K562 (cell line): ENCODE measurements around the gene NPAS2. TPM values are rescaled to one million over a fixed set of nuclear protein-coding genes. Genes with fewer than 3 reads are reported as not detected.

ENCODE experiments used
- ATF4 ChIP-seq: fragments of 450-650 bp; formaldehyde crosslinking; IDR thresholded peaks from 2 replicates; pipeline ENCODE4 v1.4.0; 2022; ENCODE audit warnings: mild to moderate bottlenecking, moderate library complexity
- ATF7 ChIP-seq: fragments of 450-650 bp; IDR thresholded peaks from 2 replicates; pipeline ENCODE4 v1.7.1; 2014; ENCODE audit warnings: mild to moderate bottlenecking, moderate library complexity
- ELF1 ChIP-seq: fragments of 200-800 bp; sonication (Bioruptor generic); IDR thresholded peaks from 2 replicates; pipeline ENCODE4 v1.6.1; 2016; ENCODE audit warnings: missing genetic modification characterization, missing compliant biosample characterization
- ESRRB ChIP-seq: fragments of 250-450 bp; sonication (Bioruptor Pico); IDR thresholded peaks from 2 replicates; pipeline ENCODE4 v1.5.0; 2020; ENCODE audit warnings: mild to moderate bottlenecking, moderate library complexity, borderline replicate concordance
- GMEB1 ChIP-seq: fragments of 250-450 bp; sonication (Bioruptor Pico); IDR thresholded peaks from 2 replicates; pipeline ENCODE4 v1.4.0; 2020; ENCODE audit warnings: mild to moderate bottlenecking
- MAFF ChIP-seq: IDR thresholded peaks from 2 replicates; pipeline ENCODE4 v1.6.1; 2012; ENCODE audit warnings: low read length, improper control_type of control experiment
- MEIS2 ChIP-seq: fragments of 450-650 bp; IDR thresholded peaks from 2 replicates; pipeline ENCODE4 v1.6.1; 2014; ENCODE audit warnings: mild to moderate bottlenecking; ENCODE audit not compliant: partially characterized antibody
- NFYB ChIP-seq: IDR thresholded peaks from 2 replicates; pipeline ENCODE4 v1.6.1; 2011; ENCODE audit warnings: mild to moderate bottlenecking, moderate library complexity; ENCODE audit not compliant: insufficient read length; ENCODE audit errors: extremely low read depth
- PYGO2 ChIP-seq: fragments of 450-650 bp; IDR thresholded peaks from 2 replicates; pipeline ENCODE4 v1.6.1; 2016; ENCODE audit warnings: mild to moderate bottlenecking, missing genetic modification characterization, moderate library complexity, missing compliant biosample characterization
- RBBP5 ChIP-seq: fragments of 200-600 bp; sonication (generic); IDR thresholded peaks from 2 replicates; pipeline ENCODE4 v1.6.1; 2012; ENCODE audit warnings: borderline replicate concordance, mild to moderate bottlenecking, low read length, control low read depth, inconsistent platforms; ENCODE audit not compliant: insufficient read depth, poor library complexity, severe bottlenecking
- RBM22 ChIP-seq: fragments of 200-400 bp; formaldehyde crosslinking; IDR thresholded peaks from 2 replicates; pipeline ENCODE4 v1.6.1; 2018; ENCODE audit warnings: low read length, low read depth; ENCODE audit not compliant: poor library complexity, severe bottlenecking
- SLC30A9 ChIP-seq: fragments of 250-450 bp; sonication (Bioruptor Pico); IDR thresholded peaks from 2 replicates; pipeline ENCODE4 v1.8.0; 2022; ENCODE audit warnings: mild to moderate bottlenecking, moderate library complexity
- SMAD3 ChIP-seq: fragments of 450-650 bp; formaldehyde crosslinking; conservative IDR thresholded peaks from 2 replicates; pipeline ENCODE4 v1.4.0; 2020; ENCODE audit warnings: mild to moderate bottlenecking
- SMARCE1 ChIP-seq: fragments of 450-650 bp; IDR thresholded peaks from 2 replicates; pipeline ENCODE4 v1.7.1; 2016; ENCODE audit warnings: mild to moderate bottlenecking
- SOX6 ChIP-seq: fragments of 450-650 bp; IDR thresholded peaks from 2 replicates; pipeline ENCODE4 v1.6.1; 2014; ENCODE audit warnings: mild to moderate bottlenecking
- YBX1 ChIP-seq: fragments of 450-650 bp; IDR thresholded peaks from 2 replicates; pipeline ENCODE4 v1.7.1; 2016; ENCODE audit warnings: mild to moderate bottlenecking
- ZNF274 ChIP-seq: IDR thresholded peaks from 2 replicates; pipeline ENCODE4 v1.6.1; 2011; ENCODE audit warnings: low read depth, mild to moderate bottlenecking, low read length, moderate library complexity, borderline replicate concordance
- ZNF561 ChIP-seq: fragments of 450-650 bp; formaldehyde crosslinking; conservative IDR thresholded peaks from 2 replicates; pipeline ENCODE4 v1.4.0; 2020; ENCODE audit warnings: mild to moderate bottlenecking, moderate library complexity
- polyA plus RNA-seq, 8 experiments: library from polyadenylated mRNA; depleted of rRNA in 4 of 8; stranded (reverse) in 5 of 8; unstranded in 3 of 8; fragments of >200 nt; fragmentation: Nextera tagmentation in 2 of 8; fragmentation: Illumina TruSeq in 1 of 8; extraction: Ambion mirVana in 2 of 8; extraction: Trizol in 1 of 8; gene quantifications; 2 replicates each; pipeline versions ENCODE4 v1.2.1 to v1.2.3, GENCODE V29; 2011 to 2014; ENCODE audit warnings: inconsistent platforms in 1 of 8, missing spikeins in 1 of 8
- total RNA-seq, 7 experiments: library from RNA; depleted of rRNA in 6 of 7; stranded (reverse); fragments of >200 nt in 6 of 7; fragmentation: Illumina TruSeq in 2 of 7; extraction: Trizol in 2 of 7; gene quantifications; 2 replicates each; pipeline versions ENCODE4 v1.2.1 to v1.2.3, GENCODE V29; 2011 to 2021; ENCODE audit warnings: low replicate concordance in 1 of 7
- TF ChIP-seq, protein P1 (sequence below): IDR thresholded peaks from 3 replicates; pipeline ENCODE4 v1.6.1; 2011; ENCODE audit warnings: borderline replicate concordance, mild to moderate bottlenecking; ENCODE audit not compliant: insufficient read length, insufficient read depth
- TF ChIP-seq, protein P2 (sequence below): fragments of 250-450 bp; sonication (Bioruptor Pico); IDR thresholded peaks from 2 replicates; pipeline ENCODE4 v1.8.0; 2021; ENCODE audit warnings: mild to moderate bottlenecking, moderate library complexity
- TF ChIP-seq, protein P3 (sequence below), 2 experiments: fragments of 450-650 bp in 1 of 2; sonication (generic) in 1 of 2; formaldehyde crosslinking in 1 of 2; IDR thresholded peaks in 1 of 2; conservative IDR thresholded peaks in 1 of 2; 2 replicates each; pipeline versions ENCODE4 v1.6.1 to v1.8.1; 2016 to 2023; ENCODE audit warnings: mild to moderate bottlenecking in 2 of 2, moderate library complexity in 2 of 2, inconsistent platforms in 1 of 2, missing genetic modification reagents in 1 of 2

Gene NPAS2
- total and polyA plus RNA-seq, 9 of the 15 experiments (the other 6 are each of a cell fraction or from before 2014, with no cell fraction given): 0.06 to 0.29 (median 0.07) TPM; not detected in 5

DNA sequence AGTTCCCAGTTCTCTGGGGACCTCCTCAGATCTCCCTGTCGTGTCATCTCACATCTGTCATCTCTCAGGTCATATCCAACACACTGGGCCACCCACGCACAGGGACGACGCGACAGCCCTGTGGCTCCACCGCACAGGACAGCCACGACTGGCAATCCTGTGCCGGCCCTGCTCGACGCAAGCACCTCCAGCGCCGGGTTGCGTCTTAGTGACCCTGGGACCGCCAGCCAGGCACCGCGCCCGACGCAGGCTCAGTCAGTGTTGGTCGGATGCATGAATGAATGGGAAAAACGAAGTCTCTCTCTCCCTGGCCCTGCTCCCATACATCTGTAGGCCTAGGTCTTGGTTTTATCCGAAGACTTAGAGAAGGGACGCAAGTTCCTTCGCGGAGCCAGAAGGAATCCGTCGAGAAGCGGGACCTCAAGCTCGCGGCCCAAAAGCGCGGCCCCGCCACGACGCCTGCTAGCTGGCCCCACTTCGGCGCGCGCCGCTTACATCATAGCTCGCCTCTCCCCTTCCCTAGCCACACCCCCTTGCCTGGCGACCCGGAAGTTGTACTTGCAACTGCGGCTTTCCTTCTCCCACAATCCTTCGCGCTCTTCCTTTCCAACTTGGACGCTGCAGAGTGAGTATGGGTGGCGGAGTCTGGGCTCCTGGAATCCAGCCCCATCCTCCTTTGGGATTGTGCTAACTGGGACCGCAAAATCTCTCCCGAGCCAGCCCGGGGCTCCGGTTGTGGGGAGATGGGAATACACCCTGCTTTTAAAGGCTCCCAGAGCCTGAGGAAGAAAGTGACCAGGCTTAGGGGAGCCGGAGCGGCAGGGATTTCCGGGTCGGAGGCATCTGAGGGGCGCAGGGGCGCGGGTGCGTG lies 182.0 kb downstream of the NPAS2 start, which contains the start of gene RPL31 (continued):
- TF ChIP-seq NFYB (no peak), YBX1 (no peak), RBBP5 (peak; percentile 94), ZNF561 (CRISPR knock-in tag) (no peak), SOX6 (peak; percentile 68), SMARCE1 (no peak), MAFF (no peak), ATF4 (peak; percentile 49; the same call in 1 of the 2 replicates), SMAD3 (CRISPR knock-in tag) (no peak), RBM22 (peak; percentile 26), ATF7 (peak; percentile 92), ELF1 (tag) (peak; percentile 95), ESRRB (no peak), ZNF274 (no peak), SLC30A9 (CRISPR knock-in tag) (no peak), MEIS2 (peak; percentile 75), PYGO2 (tag) (no peak), GMEB1 (0 out of 2 replicates have a peak, but pooled peaks have one; percentile 22)
- TF ChIP-seq, protein P1, sequence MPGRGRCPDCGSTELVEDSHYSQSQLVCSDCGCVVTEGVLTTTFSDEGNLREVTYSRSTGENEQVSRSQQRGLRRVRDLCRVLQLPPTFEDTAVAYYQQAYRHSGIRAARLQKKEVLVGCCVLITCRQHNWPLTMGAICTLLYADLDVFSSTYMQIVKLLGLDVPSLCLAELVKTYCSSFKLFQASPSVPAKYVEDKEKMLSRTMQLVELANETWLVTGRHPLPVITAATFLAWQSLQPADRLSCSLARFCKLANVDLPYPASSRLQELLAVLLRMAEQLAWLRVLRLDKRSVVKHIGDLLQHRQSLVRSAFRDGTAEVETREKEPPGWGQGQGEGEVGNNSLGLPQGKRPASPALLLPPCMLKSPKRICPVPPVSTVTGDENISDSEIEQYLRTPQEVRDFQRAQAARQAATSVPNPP: no peak
- TF ChIP-seq, protein P2, sequence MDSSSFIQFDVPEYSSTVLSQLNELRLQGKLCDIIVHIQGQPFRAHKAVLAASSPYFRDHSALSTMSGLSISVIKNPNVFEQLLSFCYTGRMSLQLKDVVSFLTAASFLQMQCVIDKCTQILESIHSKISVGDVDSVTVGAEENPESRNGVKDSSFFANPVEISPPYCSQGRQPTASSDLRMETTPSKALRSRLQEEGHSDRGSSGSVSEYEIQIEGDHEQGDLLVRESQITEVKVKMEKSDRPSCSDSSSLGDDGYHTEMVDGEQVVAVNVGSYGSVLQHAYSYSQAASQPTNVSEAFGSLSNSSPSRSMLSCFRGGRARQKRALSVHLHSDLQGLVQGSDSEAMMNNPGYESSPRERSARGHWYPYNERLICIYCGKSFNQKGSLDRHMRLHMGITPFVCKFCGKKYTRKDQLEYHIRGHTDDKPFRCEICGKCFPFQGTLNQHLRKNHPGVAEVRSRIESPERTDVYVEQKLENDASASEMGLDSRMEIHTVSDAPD (CRISPR knock-in tag): no peak
- TF ChIP-seq, protein P3, sequence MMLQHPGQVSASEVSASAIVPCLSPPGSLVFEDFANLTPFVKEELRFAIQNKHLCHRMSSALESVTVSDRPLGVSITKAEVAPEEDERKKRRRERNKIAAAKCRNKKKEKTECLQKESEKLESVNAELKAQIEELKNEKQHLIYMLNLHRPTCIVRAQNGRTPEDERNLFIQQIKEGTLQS (IDR thresholded peaks at IDR 0.05): peak; percentile 81
- TF ChIP-seq, protein P3 (CRISPR knock-in tag; conservative IDR thresholded peaks at IDR 0.05): peak; percentile 96
